AML-193 (cell line): ENCODE results near the gene AEBP1.

Source experiments
- DNase-seq, 2 experiments: peaks; one replicate each; lab custom pipeline; 2025; lab: John Stamatoyannopoulos, UW

AEBP1 gene

GRCh38 chr7:44104860-44105771 lies 971 bp downstream of the AEBP1 start:
- no peak for DNase-seq

GRCh38 chr7:44105832-44106231 lies 1.7 kb downstream of the AEBP1 start:
- no peak for DNase-seq

- no peak for DNase-seq
Observed at GRCh38 chr7:44106311-44107065, 2.3 kb downstream of the AEBP1 start.

DNA sequence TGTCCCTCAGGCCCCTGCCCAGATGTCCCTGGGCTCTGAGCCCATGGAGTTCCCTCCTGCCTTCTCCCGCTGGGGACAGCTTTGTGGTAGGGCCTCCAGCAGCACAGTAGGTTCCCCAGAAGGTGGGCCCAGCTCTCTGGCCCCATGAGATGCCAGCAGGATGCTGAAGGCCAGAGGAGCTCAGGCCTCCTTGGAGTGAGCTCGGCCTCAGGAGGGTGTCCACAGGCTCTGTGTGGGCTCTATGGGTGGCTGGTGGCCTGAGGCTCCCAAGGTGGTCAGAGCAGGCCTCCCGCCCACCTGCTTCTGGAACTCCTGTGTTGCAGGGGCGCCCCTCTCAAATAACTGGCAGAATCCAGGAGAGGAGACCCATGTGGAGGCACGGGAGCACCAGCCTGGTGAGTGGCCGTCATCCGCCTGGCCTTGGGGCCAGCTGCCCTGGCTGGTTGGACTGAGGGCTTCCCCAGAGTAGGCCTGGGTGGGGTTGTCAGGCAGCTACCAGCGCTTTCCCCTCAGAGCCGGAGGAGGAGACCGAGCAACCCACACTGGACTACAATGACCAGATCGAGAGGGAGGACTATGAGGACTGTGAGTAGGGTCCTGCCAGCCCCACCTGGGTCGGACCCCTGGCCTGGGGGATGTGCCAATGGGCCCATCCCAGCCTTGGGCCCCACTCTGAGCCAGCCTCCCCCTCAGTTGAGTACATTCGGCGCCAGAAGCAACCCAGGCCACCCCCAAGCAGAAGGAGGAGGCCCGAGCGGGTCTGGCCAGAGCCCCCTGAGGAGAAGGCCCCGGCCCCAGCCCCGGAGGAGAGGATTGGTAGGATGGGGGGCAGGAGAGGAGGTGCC lies 3.2 kb downstream of the AEBP1 start:
- DNase-seq, result no peak

DNA sequence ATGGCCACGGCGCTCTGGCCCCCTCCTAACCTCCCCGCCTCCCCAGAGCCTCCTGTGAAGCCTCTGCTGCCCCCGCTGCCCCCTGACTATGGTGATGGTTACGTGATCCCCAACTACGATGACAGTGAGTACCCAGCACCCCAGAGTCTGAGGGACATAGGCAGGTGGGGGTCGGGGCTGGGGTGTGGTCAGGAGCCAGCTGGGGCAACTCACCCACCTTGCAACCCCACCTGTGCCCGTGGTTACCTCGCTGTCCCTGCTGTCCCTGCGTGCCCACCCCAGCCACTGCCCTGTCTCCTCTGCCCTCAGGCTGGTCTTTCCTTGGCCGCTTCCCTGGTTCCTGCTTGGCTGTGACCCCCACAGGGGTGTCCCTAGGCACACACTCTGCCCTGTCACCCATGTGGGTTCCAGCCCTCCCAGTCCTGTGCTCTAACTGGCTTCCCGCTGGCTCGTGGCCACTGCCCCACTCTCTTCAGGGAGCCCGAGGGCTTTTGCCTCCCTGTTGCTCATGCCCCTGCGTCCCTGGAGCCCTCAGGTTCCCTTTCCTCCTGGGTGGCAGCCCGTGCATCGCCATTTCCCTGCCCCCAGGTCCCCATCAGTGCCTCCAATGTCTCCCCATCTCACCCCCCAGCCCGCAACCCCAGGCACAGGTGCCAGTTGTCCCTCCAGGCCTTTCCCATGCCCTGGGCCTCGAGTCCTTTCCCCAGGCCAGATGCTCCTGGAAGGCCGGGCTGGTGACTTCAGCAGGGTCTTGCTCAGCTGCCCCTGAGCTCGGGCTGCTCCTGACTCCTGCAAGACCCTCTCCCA lies 4.0 kb downstream of the AEBP1 start:
- DNase-seq, result no peak

DNA sequence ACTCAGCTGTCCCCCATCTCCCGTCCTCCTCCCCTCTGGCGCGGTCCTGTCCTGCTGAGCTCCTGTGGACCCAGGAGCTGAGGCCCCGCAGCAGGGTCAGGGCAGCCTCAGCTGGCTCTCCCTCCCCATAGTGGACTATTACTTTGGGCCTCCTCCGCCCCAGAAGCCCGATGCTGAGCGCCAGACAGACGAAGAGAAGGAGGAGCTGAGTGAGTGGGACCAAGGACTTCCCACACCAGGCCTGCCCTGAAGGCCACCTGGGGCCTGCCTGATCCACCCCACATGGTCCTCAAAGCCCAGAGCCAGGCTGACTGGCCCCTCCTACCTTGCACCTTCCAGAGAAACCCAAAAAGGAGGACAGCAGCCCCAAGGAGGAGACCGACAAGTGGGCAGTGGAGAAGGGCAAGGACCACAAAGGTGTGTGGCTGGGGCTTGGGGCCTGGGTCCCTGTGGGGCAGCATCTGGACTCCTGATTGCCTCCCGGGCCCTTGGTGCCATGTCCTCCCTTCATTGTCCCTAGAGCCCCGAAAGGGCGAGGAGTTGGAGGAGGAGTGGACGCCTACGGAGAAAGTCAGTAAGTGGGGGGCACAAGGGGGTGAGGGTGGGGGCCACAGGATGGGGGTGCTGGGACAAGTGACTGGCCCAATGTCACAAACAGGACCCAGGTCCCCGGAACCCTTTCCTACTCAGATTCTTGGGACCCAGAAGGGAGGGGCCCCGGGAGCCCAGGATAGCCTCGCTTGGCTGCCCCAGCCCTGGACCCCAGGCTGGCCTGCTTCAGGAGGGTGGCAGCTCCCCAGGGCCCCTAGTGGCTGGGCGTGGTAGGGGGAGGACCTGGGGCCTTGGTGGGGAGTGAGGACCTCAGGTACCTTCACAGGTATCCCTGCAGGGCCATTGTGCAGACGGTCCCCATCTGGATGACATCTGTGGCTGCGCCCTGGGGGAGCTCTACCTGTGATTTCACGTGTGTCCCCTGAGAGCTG lies 4.9 kb downstream of the AEBP1 start:
- DNase-seq, result no peak

- no peak for DNase-seq
Observed at GRCh38 chr7:44109991-44110390, 5.8 kb downstream of the AEBP1 start.

DNA sequence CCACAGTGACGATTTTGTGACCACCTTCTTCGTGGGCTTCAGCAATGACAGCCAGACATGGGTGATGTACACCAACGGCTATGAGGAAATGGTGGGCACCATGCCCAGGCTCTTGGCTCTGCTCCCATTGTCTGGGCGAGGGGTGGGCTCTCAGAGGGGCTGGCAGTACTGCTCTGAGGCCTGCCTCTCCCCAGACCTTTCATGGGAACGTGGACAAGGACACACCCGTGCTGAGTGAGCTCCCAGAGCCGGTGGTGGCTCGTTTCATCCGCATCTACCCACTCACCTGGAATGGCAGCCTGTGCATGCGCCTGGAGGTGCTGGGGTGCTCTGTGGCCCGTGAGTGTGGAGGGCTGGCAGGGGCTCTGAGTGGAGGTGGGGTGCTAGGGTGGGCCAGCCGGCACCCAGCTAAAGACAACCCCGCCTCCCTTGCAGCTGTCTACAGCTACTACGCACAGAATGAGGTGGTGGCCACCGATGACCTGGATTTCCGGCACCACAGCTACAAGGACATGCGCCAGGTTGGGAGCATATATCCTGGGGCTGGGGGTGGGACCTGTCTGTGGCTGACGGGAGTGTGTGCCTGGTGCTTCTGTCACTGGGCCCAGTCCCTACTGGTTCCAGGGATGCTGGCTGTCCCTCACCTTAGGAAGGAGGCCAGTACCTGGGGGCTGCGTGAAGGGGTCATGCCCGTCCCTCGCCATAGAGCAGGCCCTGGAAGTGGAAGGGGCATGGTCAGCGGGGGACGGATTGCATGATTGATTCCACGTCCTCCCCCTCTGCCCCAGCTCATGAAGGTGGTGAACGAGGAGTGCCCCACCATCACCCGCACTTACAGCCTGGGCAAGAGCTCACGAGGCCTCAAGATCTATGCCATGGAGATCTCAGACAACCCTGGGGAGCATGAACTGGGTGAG lies 6.8 kb downstream of the AEBP1 start:
- DNase-seq, result no peak

GRCh38 chr7:44111761-44112160 lies 7.6 kb downstream of the AEBP1 start:
- DNase-seq, result no peak

- no peak for DNase-seq
Observed at GRCh38 chr7:44112231-44112996, 8.3 kb downstream of the AEBP1 start.

DNA sequence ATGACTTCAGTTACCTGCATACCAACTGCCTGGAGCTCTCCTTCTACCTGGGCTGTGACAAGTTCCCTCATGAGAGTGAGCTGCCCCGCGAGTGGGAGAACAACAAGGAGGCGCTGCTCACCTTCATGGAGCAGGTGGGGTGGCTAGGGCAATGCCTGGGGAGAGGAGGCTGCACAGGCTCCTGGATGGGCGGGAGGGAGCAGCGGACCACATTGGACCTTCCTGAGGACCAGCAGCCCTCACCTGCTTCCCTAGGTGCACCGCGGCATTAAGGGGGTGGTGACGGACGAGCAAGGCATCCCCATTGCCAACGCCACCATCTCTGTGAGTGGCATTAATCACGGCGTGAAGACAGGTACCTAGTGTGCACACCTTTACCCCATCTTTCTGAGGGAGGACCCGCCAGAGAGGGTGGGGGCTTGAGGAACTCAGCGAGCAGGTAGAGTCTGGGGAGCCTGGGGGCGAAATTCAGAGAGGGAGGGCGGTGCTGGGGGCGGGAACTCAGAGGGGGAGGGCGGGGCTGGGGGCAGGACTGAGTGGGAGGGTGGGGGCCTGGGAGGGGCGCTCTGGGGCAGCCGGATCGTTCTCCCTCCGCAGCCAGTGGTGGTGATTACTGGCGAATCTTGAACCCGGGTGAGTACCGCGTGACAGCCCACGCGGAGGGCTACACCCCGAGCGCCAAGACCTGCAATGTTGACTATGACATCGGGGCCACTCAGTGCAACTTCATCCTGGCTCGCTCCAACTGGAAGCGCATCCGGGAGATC lies 9.0 kb downstream of the AEBP1 start:
- no peak for DNase-seq

- no peak for DNase-seq
Observed at GRCh38 chr7:44113764-44114354, 9.7 kb downstream of the AEBP1 start.

GRCh38 chr7:44114586-44115310 lies 10.6 kb downstream of the AEBP1 start:
- no peak for DNase-seq

DNA sequence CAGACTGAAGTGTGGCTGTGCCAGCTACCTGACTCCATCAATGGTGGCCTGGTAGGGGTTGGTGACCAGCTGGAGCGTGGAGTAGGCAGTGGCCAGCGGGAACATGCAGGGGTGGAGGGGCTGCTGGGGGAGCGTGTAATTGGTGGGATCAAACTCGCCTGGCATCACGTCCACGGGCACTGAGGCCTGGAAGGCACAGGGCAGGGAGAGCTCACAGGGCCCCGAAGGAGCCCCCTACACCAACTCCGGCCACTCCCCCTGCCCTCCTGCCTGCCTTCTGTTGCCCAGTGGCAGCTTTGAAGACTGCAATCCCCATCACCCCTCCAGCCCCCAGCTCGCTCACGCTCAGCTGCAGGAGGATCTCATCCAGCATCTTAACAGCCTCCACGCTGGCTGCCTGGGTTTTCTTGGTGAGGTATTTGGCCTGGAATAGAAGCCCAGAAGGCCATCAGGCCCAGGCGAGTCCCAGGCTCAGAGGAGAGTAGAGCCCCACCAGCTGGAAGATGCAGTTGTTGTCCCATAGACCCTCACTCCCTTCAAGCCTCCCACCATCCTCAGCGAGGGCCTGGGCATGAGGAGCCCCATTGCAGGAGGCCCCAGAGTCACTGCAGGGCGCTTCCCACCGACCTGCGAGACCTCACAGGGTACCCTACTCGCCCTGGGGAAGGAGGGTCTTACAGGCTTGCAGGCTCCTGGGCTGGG lies 12.1 kb downstream of the AEBP1 start:
- no peak for DNase-seq

GRCh38 chr7:44116789-44117666 lies 12.9 kb downstream of the AEBP1 start:
- DNase-seq, result no peak
